GM12801 (cell line): ENCODE measurements around the gene COL9A1.

Experiments
- CTCF ChIP-seq: IDR thresholded peaks from one replicate; pipeline ENCODE4 v1.5.1; 2011; ENCODE audit warnings: control low read depth; ENCODE audit not compliant: insufficient read length; ENCODE audit errors: extremely low read depth

Gene COL9A1

GRCh38 chr6:70303034-70303525, at the start of gene COL9A1:
TSS of gene COL9A1 (minus strand) at chr6:70303084. CDS start at chr6:70302924, 160 bp downstream.
- no peak for TF ChIP-seq CTCF

GRCh38 chr6:70351461-70351860, 48.6 kb upstream of the COL9A1 start:
- TF ChIP-seq CTCF, result no peak

- TF ChIP-seq CTCF, result no peak
These were observed 42.7 kb upstream of the COL9A1 start for GRCh38 chr6:70345619-70346018.

- no peak for TF ChIP-seq CTCF
These were observed 40.4 kb upstream of the COL9A1 start for GRCh38 chr6:70343313-70343712.

- no peak for TF ChIP-seq CTCF
These were observed 35.9 kb upstream of the COL9A1 start for GRCh38 chr6:70338775-70339174.

- TF ChIP-seq CTCF, result no peak
These were observed 34.8 kb upstream of the COL9A1 start for GRCh38 chr6:70337743-70338105.

GRCh38 chr6:70336996-70337742, 34.3 kb upstream of the COL9A1 start:
- no peak for TF ChIP-seq CTCF
